EL (cell line): Measurements from ENCODE around the gene GABBR2.

Experiments
- DNase-seq: peaks from one replicate; pipeline ENCODE4 v3.0.0-alpha.2; 2016

GABBR2 gene

DNA sequence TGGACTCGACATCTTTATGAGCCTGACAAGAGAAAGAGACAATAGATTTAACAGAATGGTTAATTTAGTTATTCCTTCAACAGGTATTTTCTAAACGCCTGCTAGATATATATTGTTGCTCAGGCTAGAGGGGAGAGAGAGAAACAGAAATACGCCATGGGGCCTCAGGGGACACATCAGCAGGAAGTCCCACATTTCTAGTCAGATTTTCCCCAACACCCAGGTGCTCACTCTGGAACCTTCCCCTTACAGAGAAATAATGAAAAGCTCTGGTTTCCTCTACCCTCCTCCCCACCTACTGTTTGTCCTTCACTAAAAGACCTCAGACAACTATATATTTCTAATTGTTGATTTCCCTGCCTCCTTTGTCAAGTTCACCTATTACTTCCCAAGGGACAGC lies 323.0 kb downstream of the GABBR2 start:
- no peak for DNase-seq

DNA sequence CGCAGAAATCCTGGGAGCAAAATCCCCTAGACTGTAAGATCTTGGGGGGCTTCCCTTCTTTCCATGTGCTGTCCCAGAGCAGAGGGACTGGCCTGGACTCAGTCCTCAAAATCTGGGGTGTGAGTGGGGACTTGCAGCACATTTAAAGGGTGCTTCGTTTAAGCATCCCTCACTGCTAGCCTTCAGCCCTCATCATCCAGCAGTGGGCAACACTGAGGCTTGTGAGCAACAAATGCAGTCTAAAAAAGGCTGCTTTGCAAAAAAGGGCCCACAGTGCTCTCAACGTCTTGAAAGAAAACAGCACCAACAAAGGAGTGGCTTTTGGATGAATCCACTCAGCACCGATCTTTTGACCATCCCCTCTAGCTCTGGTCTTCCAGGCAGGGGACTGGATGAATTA lies 325.0 kb downstream of the GABBR2 start:
- no peak for DNase-seq

DNA sequence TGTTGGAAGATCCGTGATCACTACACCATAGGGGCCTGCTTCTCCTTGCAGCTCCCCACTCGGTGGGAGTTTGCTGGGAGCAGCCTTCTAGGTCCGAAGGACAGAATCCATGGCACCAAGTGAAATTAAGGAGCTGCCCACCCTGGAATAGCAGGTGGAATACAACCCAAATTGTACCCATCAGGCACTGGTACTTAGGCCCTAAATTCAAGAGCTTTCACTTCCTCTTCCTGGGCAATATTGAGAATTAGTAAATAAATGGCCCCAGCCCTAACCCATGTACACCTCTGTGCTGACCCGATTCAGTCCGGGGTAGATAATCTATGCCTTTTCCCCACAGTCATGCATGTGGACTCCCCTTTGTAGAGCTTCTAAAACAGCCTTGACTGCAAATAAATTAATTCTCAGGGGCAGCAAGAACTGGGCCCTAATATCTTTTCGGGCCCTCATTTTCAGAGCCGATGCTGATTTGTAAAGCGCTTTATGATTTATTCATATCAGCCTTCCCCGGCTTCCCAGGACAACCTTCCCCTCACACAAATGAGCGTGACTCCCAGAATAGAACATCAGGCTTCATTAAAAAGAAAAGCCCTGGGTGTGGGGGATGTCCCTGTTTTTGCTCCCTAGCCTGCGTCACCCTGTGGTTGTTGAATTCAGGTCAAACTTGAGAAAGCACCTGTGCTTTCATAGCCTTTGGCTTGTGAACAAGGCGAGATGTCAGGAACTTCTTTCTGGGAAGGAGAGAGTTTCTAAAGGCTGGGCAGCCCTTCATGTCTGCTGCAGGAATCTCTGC lies 327.2 kb downstream of the GABBR2 start:
- DNase-seq = no peak

DNA sequence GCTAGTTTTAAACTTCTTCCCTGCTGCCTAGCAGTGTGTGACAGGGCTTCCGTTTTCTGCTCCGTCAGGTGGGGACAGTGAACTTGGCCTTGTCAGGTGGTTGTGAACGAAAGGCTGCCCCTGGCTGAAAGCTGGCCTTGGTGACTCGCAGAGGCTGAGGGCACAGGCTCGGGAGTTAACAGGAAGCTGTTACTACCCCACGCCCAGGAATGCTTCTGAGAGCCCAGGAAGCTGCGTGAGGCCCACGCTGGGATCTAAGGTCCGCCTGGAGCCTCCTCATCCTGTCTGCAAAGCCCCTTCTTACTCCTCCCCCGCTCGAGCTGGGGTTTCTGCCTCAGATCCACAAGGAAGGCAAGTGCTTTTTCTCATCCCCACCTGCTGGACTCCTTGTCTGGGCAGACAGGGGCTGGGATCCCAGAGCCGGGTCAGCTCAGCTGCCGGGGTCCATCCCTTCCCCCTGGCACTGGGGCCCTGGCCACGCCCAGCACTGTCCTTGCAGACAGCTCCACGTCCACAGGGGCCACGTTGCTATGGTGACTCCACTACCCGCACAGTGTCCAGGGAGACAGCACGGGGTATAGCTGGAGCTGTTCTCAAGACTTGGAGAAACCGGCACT lies 328.6 kb downstream of the GABBR2 start:
- peak; percentile 78 for DNase-seq

DNA sequence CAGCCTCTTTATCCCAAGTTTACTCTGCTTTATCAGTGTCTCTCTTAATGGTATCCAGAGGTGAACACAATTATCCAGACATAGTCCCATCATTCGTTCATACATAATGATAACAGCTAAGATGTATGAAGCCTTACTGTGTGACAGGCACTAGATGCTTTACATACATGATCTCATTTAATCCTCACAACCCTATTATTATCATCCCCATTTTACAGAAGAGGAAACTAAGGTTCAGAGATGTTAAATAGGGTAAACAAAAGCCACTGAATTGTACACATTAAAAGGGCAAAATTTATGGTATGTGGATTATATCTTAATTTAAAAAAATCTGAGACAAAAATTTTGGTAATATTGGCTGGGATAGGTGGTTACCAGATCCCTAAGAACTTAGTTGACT lies 329.2 kb downstream of the GABBR2 start:
- DNase-seq = no peak

DNA sequence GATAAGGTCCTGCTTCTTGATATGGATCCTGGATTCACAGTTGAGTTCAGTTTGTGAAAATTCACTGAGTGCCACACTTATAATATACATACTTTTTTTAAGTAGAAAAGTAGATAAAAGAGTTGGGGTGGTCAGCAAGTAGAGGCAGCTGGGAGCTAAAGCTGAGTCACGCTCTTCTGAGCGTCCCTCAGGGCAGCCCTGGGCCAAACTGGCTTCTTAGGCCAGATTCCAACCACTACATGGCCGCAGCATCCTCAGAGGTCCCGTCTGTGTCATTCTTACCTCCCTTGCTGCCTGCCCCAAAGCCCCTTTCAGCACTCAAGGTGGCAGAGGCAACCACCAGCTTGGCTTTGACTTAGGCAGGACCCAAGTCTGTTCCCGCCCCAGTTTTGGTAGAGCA lies 329.9 kb downstream of the GABBR2 start:
- peak; percentile 47 for DNase-seq

DNA sequence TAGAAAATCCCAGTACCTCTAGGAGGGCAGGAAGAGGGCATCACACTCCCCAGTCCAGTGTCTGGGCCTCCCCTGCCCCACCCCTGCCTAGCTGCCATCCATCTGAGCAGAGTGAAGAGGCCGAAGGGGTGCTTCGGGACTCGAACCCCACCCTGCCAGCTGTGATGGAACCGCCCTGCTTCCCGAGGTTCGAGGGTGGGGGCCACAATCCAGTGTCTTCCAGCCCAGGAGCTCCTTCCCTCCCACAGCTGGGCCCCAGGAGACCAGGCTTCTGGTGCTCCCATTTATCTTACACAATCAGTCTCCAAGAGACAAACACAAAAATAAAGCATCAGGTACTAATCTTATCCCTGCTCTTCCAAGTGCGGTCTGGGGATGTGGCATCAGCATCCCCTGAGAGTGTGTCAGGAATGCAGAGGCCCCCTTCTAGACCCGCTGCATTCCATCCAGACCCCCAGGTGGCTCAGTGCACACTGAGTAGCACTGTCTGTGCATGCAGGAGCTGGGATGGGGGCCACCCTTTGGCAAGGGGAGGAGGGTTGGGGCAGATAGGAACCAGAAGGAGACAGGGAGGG lies 330.4 kb downstream of the GABBR2 start:
- no peak for DNase-seq

DNA sequence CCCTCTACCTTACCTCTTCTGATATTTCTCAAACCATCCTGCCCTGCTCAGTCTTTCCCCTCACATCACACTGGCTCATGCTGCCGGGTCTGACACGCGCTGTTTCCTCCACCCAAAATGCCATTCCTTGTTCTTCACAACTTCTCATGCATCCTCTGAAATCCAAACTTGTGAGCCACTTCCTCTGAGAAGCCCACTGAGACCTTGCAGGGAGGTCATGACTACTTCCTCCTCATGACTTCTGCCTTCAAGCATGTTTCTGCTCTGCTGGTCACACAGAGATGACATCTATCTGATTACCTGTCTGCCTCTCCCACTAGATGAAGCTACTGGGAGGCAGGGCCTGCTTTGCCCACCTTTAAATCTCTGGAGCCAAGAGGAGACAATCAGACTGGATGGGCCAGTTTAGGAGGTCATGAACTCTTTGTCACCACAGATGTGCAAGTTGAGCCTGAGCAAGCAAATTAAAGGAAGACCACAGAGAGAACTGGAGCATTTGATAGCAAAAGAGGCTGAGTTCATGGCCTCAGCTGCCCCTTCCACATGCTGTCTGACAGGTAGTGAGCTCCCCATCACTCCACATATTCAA lies 333.5 kb downstream of the GABBR2 start:
- peak; percentile 91 for DNase-seq

DNA sequence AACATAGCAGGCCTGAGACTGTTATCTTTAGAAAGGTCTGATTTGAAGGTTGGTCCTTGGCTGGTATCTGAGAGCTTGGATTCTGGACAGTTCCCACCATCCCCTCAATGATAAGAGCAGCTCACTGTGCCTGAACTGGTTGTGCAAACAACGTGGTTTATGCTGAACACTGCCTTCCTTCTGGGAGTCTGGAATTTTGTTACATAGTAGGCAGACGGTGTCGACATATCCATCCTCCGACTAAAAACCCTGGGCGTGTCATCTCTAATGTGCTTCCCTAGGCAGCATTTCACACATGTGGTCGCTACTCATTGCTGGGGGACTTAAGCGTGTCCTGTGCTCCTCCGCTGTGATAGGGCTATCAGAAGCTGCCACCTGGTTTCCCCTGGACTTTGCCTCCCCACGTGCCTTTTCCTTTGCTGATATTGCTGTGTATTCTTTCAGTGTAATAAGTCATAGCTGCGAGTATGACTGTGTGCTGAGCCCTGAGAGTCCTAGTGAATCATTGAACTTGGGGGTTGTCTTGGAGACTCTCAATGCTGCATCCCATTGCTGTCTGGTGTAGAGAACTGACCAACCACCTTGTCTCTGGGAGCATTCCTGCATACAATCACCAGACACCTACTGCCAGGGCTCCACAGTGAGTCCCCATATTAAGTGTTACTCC lies 334.2 kb downstream of the GABBR2 start:
- DNase-seq = peak; percentile 90

DNA sequence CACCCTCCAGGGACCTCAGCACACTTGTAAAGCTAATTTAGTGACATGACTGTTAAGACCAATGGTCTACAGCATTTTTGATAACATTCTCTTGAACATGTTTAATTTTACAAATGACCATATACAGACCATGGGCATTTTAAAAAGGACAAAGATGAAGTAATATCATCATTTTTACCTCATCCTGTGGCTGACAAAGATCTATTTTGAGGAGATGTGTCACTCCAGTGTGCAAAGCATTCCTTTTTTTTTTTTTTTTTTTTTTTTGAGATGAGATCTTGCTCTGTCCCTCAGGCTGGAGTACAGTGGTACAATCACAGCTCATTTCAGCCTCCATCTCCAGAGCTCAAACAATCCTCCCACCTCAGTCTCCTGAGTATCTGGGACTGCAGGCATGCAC lies 335.1 kb downstream of the GABBR2 start:
- peak; percentile 38 for DNase-seq

DNA sequence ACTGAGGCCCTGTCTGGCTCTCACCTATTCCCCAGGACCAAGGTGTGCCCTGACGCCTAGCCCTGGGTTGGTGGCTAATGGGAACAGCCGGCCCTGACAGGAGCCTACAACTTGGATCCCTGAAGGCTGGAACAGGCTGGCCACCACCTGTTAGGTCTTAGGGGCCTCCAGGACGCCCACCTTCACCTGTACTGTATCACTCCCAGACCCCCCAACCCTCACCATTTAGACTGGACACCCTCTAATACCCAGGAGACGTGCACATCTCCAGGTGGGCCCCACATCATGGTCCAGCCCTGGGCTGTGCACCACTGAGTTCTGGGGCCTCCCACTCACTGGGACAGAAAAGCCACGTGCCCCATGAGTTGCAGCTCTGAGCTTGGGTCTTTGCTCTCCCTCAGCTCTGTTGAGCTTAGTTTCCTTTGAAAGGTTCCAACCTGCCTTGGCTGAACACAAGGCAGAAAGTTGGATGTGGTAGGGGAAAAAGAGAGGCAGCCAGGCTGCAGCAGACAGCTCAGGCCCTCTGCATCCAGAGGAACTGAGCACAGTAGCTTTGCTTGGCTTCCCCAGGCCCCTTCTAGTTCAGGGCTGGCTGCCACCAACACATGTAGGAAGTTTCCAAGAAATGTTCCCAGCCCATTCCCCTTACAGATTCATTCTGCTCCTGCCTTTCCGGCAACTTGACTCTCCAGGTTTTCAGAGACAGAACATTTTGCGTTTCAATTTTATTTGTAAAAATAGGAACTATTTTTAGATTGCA lies 336.5 kb downstream of the GABBR2 start:
- no peak for DNase-seq

DNA sequence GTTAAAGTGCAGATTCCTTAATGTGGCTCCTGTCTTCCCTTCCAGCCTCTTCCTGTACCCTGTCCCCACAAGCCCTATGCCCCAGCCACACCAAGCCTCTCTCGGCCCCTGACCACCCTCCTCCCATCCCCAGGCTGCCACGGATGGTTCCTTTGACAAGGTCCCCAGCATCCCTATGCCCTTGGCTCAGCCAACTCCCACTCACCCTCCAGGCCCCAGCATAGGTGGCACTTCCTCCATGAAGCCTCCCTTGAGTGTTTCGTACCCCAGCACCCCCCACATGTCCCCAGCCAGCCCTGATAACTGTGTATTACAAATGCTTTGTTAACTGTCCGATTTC lies 337.8 kb downstream of the GABBR2 start:
- no peak for DNase-seq

DNA sequence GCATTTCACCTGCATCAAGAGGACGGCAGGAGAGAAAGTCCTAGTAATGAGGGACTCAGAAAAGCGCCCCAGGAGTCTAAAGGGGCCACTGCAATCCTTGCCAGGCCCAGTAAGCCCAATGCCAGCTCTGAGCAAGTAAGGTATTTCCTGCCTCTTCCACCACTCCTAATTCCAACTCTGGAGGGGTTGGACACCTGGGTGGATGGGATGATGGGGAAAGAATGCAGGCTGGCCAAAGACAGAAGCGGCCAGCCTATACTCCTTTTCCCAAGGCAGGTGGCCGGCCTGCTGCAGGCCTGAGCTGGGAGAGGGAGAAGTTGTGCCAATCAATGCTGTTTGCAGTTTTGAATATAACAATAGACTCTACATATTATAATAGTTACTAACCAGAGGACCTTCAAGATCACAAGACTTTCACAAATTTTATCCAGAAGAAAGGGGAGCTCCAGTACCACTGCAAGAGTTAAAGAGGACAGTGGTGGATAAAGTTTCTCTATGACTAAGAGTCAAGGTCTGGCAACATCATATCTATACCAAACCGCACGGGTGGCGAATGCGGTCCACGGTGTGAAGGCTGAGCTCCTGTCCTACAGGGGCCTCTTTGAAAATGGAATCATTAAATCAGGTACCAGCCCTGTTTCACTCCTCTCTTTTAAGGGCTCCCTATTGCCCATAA lies 338.3 kb downstream of the GABBR2 start:
- DNase-seq = no peak

DNA sequence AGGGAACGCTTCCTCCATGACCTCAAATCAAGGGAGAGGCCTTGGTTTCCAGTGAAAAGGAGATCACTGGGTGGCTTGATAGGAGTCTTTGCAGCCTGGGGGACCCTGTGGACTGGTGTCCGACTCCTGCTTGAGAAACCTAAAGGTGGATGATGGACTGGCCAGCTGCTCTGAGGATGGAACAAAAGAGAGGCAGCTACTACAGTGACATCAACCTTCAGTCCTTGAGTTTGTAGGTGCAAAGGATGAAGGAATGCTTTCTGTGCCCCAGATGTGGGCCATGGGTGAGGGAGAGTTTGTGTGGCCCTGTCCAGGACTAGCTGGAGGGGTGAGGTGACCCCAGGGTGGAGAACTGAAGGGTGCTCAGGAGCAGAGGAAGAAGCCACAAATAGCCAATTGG lies 338.8 kb downstream of the GABBR2 start:
- no peak for DNase-seq

DNA sequence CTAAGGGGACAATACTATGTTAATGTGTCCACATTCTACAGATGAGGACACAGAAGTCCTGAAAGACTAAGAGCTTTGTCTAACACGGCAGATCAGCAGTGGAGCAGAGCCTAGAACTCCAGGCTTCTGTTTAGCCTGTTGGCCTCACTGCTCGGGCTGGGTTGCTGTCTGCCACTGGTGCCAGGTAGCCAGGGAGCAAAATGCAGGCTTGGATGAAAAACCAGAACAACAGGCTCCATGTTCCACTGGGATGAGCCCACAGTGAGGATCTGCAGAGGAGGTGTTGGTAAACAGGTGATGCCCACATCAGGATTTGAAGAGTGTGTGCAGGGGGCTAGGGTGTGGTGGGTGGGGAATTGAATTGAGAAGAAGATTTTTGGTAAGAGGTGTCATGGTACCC lies 339.3 kb downstream of the GABBR2 start:
- no peak for DNase-seq

DNA sequence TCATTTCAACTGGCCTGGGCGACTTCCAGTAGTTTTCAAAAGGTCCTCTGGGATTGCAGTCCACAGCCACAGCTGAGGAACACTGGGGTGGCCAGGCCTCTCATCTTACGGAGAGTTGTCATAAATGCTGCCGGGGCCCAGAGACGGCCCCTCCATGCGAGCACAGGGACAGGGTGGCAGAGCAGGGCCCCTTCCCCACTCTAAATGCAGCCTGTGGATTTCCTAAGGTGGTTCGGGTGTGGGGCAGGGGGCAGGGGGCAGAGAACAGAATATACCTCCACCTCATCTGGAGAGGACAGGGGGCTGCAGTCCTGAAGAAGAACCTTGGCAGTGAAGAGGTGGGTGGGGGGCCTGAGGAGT lies 339.7 kb downstream of the GABBR2 start:
- no peak for DNase-seq

DNA sequence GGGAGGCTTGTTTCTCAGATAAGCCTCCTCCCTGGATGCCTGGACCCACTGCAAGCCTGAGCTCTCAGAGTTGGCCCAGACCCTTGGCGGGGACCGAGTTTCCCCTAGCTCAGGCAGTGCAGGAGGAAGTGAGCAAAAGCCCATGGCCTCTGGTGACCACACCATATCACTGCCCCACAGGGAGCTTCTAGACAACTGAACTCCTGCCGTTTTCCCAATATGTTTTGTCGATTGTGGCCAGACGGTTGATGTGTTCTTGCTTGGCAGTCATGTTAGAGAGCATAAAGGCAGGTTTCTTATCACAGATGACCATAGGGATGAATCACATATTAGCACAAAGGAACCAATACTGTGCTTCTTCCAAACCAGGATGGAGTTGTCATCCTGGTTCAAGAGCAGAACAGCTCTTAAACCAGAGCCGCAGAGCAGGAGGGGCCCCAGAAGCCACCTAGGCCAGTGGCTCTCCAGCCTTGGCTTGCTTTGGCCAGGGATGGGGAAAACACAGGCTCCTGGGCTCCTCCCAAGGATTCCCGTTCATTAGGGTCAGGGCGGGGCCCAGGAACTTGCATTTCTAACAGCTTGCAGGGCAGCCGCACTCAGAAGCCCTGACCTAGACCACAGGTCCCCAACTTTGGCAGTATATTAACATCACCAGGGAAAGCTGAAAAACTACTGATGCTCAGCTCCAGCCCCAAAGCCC lies 340.2 kb downstream of the GABBR2 start:
- no peak for DNase-seq

DNA sequence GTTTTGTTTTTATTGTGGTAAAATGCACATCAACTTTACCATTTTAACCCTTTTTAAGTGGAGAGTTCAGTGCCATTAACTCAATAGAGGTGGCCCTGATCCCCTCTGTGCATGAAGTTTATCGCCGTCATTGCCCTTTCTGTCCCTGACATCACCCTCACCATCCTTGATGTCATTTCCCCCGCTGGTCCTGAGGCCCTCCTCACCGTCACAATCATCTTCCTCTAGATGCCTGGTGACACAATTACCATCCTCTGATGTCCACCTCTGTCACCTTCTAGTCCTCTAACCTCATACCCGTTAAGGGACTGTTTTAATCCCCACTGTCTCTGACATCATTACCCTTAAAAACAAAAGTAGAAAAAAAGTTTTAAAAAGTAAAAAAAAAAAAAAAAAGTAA lies 340.8 kb downstream of the GABBR2 start:
- DNase-seq = no peak

DNA sequence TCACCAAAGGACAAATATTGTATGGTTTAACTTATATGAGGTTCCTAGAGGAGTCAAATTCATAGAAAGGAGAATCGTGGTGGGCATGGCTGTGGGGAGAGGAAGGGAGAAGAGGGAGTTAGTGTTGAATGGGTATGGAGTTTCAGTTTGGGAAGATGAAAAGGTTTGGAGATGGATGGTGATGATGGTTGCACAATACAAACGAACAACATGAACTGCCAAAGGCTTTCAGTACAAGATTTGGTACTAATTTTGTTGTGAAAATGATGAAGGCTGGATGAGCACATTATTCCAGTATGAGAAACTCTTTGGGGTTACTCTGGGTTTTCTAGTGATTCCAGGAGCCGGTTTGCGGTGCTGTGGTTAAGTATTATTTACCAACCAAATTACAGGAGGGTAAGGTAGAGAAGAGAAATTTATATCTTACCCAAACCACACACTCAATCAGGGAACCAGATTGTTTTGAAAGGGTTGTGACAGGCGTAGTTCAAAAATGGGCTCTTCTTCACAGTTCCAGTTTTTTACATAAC lies 341.3 kb downstream of the GABBR2 start:
- no peak for DNase-seq

DNA sequence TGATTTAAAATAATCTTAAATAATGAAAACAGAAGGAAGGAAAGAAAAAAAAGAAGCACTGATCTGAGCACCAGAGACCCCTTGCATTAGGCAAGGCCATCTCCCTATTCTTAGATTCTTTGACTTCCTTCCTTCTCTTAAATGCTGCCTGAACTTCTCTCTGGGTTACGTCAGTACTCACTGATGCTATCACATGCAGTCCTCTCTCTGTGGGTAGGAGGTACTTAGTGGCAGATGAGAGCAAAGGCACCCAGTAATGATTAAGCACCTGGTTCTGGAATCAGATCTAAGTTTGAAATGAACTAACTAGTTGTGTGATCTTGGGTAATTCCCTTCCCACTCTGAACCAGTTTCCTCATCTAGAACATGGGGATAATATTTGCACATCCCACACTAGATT lies 343.0 kb downstream of the GABBR2 start:
- DNase-seq = no peak

DNA sequence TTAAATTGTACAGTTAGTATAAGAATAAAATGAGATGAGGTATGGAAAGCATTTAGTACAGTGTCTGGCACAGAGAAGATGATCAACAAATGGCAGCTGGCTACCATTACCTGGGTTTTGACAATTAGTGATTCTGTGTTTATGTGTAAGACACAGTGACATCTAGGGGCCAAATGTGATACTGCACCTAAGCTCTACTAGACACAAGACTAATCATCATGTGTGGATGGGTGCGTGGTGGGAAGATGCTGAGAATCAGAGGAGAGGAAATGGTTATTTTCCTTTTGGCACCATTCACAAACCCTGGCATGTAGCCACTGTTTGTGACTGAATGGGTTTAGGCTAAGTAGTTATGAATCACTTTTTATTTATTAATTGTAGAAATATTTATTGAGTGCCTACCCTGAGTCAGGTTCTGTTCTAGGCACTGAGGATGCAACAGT lies 343.5 kb downstream of the GABBR2 start:
- DNase-seq = peak; percentile 31
